Measurements from ENCODE around the gene GSE1.

DNA sequence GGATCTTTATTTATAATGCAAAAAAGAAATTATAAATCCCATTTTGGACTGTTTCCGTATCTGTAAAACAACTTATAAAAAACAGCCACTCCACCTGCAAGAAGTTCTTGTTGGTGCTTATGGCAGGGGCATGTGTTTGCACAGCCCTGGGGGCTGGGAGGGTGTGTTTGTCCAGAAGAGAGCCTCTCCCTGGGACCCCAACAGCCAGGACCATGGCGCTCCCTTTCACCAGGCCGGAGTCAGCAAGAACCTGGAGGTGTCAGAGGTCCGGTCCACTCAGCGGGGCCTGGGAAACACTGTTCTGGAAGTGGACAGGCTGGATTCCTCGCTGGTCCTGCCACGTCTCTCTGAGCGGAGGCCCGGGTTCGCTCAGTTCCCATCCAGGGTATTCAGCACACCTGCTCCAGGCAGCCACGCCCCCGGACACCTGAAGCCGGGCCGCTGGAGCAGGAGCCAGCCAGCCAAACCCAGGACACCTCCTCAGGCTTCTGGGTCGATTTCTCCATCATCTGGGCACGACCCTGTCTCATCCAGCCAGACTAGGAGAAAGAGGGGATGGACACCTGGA lies 94.5 kb downstream of the GSE1 start:
- no peak for TF ChIP-seq ZNF132 (tag by site-specific recombination; IDR thresholded peaks at IDR 0.05; ENCODE audit: borderline replicate concordance)
- no peak for TF ChIP-seq SP7 (tag by site-specific recombination; IDR thresholded peaks at IDR 0.05)
- TF ChIP-seq SALL2 (tag by site-specific recombination; IDR thresholded peaks at IDR 0.05; ENCODE audit: borderline replicate concordance) = no peak
- no peak for TF ChIP-seq ZBTB1 (tag by site-specific recombination; IDR thresholded peaks at IDR 0.05)
- TF ChIP-seq ZNF768 (tag by site-specific recombination; IDR thresholded peaks at IDR 0.05) = no peak
- TF ChIP-seq HOXA7 (CRISPR knock-in tag; IDR thresholded peaks at IDR 0.05; ENCODE audit: borderline replicate concordance) = no peak
- no peak for TF ChIP-seq ZSCAN30 (tag by site-specific recombination; IDR thresholded peaks at IDR 0.05)
